HG03460 (cell line): Measurements from ENCODE around the gene MARK3.
"Not testable (repeated sequence)": the region's sequence is repeated elsewhere in the genome, so short reads cannot be mapped to it uniquely, and the experiment has no call there.

Experiments
- ATAC-seq: cut with Tn5 transposase; IDR thresholded peaks from one replicate; pipeline ENCODE4 v1.9.1; 2021; ENCODE audit not compliant: unreplicated experiment

Gene MARK3

DNA sequence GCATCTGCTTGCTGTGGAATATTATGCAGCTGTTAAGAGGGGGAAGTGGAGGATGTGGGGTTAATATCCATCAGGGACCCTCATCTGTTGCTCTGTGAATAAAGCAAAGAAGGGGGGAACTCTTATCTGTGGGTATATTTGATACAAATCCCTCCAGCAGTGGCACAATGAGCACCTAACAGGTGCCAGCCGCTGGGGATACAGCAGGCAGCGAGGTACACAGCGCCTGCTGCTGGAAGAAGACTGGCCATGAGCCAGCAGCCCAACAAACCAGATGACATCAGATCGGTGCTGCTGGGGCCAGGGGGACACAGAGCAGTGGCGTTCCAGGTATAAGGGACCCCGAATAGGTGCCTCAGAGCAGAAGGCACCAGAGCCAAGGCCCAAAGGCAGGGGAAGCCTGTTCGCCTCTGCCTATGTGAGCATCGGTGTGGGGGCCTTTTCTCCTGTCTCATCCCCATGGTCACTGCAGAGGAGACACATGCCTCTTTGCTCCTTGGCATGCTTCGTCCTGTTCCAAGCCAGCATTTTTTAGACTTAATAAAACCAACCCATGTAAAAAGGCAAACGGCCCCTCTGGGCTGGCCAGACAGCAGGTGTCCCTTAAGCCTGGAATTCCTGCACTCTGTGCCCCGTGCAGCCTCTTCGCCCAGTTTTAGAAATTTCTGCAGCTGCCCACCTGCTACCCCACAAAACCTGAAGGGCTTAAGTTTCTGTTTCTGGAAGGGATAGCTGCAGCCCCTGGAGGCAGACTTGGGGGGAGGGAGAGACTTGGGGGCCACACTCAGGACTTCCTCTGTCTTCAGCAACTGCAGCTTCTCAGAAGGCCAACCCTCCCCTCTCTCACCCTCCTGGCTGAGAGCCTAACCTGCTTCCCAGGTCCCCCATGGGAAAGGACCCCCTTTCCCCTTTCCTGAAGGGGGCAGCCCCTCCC, 139.1 kb downstream of the MARK3 start:
- ATAC-seq = no peak

DNA sequence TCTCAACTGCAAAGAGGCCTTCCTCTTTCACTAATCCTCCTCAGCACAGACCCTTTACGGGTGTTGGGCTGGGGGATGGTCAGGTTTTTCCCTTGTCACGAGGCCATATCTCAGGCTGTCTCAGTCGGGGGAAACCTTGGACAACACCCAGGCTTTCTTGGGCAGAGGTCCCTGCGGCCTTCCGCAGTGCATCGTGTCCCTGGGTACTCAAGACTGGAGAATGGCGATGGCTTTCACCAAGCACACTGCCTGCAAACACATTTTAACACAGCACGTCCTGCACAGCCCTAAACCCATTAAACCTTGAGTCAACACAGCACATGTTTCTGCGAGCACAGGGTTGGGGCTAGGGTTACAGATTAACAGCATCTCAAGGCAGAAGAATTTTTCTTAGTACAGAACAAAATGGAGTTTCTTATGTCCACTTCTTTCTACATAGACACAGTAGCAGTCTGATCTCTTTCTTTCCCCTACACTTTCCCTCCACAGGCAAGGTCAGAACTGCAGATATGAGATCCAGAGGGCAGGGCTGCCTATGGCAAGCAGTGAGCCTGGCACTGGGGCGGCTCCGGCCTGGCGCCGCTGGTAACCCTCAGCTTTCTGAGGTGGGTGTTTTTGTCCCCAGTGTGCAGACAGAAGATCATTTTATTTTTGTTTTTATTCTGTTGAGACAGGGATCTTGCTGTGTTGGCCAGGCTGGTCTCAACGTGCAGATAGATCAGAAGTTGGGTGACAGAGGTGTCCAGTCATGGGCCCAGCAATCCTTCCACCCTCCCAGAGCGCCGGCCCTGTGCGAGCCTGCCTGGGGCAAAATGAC, 140.4 kb downstream of the MARK3 start:
- not testable (repeated sequence) for ATAC-seq

DNA sequence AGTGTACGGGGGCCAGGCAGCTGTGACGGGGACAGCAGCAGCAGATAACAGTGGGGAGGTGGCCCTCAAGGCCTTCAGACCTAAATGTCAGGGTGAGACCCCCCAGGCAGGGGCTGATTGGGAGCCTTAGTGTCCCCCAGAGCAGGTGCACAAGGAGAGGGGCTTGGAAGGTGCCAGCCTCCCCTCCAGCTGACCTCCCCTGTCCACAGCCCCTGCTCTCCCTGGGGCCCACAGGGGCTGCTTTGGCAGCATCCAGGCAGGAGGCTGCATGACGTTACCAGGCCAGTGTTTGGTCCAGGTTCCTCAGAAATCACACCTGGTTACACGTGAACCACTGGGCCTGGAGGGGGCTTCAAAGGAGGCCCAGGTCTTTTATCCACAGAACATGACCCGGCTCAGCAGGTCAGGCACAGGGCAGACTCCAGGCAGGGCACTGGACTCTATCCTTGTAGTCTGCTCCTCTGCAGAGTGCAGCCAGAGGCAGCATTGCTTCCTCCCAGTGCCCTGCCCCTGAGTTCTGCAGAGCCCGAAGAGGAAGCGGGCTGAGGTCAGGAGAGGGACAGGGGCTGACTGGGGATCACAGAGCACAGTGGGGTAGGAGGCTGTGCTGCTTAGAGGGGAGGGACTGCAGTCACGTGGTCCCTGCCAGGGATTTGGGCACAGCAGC, 141.2 kb downstream of the MARK3 start:
- no peak for ATAC-seq

DNA sequence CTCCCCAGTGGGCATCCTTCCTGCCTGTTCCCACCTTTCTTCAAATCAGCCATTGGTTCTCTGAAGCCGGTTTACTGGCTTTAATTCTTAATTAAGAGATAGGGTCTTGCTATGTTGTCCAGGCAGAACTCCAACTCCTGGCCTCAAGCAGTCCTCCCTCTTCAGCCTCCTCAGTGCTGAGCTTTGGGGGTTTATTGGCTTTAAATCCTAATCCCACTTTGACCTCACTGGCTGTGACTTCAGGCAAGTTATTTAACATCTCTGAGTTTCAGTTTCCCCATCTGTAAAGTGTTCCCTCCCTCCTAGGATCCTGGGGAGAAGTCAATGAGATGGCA, 141.7 kb downstream of the MARK3 start:
- no peak for ATAC-seq

DNA sequence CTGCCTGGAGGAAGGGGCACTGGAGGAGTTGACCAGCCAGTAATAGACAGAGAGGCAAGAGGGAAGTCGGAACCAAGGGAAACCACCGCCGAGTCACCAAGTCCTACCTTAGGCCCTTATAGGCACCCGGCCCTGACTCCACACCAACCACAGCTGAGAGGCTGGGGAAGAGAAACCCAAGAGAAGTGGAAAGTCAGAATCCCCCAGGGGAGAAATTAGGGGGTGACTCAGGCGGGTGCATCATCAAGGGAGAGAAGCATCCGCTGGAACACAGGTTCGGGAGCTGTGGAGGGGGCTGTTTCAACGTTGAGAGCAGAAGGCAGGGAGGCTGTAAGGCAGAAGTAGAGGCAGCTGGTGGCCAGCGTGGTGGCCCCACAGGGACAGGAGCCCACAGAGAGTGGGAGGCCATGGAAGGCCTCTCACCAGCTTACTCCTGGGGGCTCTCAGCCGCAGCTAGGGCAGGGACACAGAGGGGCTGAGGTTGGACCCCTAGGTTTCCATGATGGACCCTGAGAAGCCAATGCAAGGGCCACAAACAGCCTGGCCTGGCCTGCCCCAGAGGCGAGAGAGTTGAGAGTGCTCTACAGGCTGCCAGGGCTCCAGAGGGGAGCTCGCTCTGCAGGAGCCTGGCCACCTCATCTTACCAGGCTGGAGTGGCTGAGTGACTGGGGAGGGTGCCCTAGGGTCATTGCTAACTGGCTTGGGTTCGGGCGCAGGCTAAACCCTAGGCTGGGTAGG, 142.4 kb downstream of the MARK3 start:
- peak; percentile 66 for ATAC-seq

DNA sequence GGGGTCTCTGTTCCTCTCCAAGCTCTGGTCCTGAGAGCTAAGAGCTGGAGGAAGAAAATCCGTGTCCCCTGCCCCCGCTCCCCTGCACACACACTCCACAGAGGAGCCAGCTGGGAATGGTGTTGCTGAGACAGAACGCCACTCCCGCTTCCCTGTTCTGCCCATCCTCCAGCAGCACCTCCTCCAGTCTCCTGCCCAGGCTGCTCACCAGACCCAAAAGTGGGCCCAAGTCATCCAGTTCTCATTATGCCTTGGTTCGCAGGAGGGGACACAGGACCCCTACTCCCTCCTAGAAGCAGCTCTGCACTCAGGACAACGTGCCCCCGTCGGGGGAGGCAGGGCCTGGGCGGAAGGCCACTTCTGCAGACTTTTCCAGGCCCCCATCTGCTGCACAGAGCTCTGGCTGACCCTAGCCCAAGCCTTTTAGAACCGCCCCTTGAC, 143.0 kb downstream of the MARK3 start:
- ATAC-seq = no peak

DNA sequence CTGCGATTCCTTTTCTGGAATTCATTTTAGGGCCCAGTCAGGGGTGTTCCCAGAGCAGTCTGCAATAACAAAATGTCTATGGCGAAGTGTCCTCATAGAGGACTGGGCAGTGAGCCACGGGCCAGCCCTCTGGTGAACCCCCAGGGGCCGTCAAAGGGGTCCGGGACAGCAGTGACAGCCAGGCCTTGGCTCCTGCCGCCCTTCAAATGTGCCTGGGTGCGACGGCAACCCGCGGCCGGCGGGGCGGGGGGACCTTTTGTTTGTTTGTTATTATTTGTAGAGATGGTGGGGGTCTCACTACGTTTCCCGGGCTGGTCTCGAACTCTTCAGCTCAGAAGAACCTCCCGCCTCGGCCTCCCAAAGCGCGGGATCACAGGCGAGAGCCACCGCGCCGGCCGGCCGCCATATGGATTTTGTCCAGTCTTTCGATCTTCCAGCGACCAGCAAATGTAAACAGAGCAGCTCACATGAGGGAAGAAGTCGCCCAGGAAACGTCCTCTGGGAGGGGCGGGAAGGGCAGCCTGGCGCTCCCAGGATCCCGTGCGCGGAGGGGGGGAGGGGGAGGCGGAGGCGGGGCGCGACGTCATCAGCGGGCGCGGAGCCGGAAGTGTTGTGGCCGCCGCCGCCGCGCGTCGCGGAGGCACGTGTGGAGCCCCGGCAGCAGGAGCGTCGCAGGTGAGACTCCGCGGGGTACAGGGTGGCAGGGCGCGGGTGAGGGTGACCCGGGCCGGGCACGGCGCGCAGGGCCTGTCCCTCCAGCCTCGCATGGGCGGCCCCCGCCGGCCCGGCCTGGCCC, 143.6 kb downstream of the MARK3 start, which contains the start of gene TRMT61A:
Gene TRMT61A, plus strand, starts transcription at position 610 of the 796 bp plus-strand sequence. CDS start 783 bp downstream, outside the sequence.
- peak; percentile 29 for ATAC-seq

DNA sequence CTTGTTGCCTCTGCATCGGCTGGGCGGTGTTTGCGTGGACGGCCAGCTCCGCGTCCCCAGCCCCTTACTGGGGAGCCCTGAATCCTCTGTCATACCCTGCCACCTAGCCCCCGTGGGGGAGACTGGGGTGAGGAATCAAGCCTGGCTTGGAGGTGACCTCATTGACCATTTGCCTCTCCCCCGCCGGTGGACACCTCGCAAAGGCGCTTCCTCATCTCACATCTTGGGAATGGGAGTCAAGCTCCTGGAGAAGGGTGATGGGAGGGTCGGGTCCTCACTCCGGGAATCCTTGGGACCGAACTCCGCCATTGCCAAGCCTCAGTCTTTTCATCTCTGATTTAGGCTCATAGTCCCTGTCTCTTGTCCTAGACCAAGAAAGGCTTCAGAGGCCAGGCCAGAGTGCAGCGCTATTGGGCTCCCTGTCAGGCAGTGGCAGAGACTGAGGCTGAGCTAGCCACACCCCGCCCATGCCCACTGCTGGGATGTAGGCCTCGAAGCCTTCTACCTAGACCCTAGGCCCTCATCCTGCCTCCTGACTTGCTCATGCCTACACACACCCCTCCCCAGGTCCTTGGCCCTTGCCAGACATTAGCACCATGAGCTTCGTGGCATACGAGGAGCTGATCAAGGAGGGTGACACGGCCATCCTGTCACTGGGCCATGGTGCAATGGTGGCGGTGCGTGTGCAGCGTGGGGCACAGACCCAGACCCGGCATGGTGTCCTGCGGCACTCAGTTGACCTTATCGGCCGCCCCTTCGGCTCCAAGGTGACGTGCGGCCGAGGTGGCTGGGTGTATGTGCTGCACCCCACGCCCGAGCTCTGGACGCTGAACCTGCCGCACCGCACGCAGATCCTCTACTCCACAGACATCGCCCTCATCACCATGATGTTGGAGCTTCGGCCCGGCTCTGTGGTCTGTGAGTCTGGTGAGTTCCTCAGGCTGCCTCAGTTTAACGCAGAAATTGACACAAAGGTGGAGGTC, 144.5 kb downstream of the MARK3 start:
- ATAC-seq = no peak

DNA sequence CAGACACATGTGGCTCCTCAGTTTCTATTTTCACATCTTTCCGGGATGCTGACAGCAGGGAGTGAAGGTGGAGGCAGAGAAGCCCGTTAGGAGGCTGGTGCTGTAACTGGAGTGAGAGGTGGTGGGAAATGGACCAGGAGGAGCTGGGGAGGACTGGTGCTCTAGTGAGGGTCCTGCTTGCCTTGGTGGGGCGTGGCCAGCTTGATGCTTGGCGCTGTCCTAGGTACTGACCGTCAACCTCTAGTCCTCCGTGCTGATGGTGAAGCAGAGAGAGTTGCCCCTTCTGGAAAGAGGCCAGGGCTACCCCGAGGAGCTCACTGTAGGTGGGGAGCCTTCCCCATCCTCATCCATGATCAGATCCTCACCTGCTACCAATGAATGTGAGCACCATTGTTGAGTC, 145.2 kb downstream of the MARK3 start:
- no peak for ATAC-seq

DNA sequence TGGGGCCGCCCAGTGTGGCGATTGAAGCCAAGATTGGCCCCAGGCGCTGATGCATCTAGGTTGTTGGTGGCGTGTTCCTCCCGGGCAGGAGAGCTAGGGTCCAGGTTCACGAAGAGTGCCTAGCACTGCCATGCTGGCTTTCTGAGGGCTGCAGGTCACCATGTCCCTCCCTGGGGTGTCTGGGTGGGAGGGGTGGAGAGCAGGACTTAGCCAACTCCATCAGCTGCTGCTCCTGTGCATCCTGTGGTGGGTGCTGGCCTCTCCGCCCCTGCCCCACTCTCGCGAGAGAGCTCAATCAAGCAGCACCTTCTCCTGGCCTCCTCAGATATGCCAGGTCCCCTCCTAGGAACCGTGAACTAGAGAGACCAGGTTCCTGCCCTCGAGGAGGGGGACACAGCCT, 145.6 kb downstream of the MARK3 start:
- no peak for ATAC-seq

DNA sequence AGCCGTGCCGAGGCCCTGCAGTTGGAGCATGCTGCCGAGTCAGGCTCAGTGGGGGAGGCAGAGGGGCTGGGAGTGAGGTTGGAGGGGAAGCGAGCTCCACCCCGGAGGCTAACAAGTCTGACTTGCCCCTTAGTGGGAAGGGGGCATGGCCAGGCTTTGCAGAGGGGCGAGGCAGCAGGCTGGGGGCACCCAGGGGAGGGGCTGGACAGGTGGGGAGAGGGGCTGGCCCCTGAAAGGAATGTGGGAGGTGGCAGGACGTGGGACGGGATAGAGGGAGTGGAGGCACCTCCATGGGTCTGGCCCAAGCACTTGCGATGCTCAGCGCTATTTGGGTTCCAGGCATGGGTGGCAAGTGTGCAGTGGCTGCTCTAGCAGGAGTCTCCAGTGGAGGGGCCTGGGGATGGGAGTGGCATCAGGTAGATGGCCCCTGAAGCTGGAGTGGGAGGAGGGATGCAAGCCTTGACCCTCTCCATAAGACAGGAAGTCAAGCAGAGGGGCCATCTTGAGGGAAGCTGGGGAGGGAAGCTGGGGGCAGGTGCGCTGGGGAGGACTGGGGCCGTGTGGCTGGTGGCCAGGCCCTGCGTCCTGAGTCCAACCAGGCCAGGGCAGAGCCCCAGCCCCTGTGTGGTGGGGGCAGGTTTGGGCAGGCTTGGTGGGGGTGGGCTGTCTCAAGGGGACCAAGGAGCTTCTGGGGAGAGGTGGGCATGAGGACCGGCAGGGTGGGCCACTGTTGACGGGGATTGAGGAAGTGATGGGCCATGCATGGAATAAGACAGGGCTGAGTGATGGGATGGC, 146.4 kb downstream of the MARK3 start:
- no peak for ATAC-seq

DNA sequence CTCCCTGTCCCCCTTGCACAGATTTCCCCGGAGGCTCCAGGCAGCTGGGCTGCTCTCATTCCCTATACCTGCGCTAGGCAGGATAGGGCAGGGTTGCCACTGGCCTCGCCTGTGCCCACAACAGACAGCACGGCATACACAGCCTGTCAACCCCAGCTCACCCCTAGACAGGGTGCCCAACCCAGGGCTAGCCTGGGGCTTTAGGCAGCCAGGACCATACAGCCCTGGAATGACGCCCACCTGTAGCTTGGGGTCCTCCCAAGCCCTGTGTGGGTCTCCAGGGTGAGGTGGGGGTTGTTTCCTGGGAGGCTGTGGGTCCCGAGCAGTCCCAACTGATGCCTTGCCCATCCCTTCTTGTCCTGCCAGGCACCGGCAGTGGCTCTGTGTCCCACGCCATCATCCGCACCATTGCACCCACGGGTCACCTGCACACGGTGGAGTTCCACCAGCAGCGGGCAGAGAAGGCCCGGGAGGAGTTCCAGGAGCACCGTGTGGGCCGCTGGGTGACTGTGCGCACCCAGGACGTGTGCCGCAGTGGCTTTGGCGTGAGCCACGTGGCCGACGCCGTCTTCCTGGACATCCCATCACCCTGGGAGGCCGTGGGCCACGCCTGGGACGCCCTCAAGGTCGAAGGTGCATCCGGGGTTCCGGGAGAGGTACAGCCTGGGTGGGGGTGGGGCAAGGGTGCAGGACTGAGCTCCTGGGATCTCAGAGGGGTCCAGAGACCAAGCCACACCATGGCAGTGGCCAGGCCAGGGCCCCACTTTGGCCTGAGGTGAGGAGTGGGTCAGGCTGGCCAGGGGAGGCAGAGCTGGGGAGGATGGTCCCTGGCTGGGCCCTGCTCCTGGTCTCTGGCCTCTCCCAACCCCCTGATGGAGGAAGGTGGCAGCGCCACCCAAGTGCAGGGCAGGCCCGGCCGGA, 147.3 kb downstream of the MARK3 start:
- no peak for ATAC-seq

DNA sequence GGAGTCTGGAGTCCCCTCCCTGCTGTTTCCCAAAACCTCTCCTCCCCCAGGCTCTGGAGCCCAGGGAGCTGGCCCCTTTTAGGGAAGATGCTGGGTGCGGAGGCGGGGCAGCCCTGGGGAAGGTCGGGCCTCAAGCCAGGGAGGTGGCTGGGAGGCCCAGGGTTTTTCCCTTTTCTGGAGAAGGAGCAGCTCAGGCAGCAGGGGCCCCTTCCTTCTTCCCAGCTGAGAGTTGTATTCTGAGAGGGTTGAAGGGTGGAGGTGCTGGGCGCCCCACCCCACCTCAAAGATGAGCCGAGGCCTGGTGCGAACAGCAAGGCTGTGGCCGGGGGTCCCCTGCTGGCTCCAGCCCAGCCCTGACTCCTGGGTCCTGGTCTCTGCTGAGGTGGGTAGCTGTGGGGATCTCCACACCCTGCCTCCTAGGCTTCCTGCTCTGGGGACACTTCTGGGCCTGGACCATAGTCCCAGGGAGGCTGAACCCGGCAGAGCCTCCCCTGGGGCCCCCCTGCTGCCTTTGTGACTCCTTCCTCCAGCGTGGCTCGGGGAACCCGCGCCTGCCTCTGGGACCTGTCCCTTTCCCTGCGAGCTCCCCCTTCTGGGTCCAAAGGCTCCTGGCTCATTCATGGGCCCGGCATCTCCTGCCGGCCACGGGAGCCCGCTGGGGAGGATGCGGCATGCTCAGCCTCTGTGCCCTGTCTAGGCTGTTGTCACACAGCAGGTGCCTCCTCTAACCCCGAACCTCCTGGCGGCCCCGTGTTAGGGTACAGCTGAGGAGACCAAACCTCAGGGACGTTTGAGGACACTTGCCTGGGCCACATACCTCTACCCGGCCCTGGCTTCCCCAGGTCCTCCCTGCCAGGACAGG, 148.2 kb downstream of the MARK3 start:
- no peak for ATAC-seq

DNA sequence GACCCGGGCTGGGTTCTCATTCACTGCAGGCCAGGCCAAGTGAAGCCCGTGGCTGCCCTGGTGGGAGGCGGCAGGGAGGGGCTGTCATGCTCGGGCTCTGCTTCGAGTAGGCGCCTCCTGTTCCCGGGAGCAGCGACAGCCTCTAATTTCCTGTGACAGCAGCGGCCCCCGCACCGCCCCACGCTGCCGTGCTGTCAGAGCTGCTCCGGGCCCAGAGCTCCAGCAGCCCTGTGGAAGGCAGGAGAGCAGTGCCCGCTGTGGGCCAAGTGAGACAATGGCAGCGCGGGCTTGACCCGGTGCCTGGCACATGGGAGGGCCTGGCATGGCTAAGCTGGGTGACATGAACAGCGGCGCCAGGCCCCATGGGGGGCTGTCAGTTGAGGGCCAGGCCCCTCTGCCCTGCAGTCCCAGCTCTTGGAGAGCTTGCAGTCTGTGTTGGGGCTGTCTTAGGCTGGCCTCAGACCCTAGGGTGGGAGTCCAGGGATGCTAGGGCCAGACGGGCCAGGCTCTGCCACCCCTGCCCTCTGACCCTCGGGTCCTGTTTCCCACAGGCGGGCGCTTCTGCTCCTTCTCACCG, 148.9 kb downstream of the MARK3 start:
- no peak for ATAC-seq

DNA sequence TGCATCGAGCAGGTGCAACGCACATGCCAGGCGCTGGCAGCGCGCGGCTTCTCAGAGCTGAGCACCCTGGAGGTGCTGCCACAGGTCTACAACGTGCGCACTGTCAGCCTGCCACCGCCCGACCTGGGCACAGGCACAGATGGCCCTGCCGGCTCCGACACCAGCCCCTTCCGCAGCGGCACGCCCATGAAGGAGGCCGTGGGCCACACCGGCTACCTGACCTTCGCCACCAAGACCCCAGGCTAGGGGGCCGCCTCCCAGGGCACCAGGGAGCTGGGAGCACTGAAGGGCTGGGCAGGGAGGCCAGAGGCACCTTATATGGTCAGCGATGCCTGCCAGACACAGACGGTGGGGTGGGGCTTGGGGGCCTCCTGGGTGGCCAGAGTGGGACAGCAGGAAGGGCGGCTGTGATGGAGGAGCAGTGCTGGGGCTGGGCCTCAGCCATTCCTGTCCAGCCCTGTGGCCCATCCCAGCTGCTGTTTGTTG, 149.4 kb downstream of the MARK3 start:
- ATAC-seq = no peak
